HFFc6 (cell line): ENCODE measurements around the gene CTNNA3. TPM values are rescaled to one million over a fixed set of nuclear protein-coding genes. Genes with fewer than 3 reads are reported as not detected.

Experiments
- DNase-seq: peaks from one replicate; pipeline ENCODE4 v3.0.0-alpha.2; 2018
- H3K27ac Mint-ChIP-seq: 2 replicates; pipeline ENCODE4 v1.8.0; 2020; ENCODE audit warnings: mild to moderate bottlenecking, mixed read lengths
- H3K27me3 Mint-ChIP-seq: 2 replicates; pipeline ENCODE4 v1.8.0; 2021; ENCODE audit warnings: mild to moderate bottlenecking, moderate library complexity, mixed read lengths; ENCODE audit not compliant: insufficient read depth
- H3K36me3 Mint-ChIP-seq: 2 replicates; pipeline ENCODE4 v1.8.0; 2021; ENCODE audit warnings: low read depth, mixed read lengths
- H3K4me1 Mint-ChIP-seq: 2 replicates; pipeline ENCODE4 v1.8.0; 2020; ENCODE audit warnings: low read depth, mixed read lengths
- H3K4me3 Mint-ChIP-seq: 2 replicates; pipeline ENCODE4 v1.8.0; 2020; ENCODE audit warnings: mild to moderate bottlenecking, moderate library complexity, mixed read lengths
- H3K9me3 Mint-ChIP-seq: 2 replicates; pipeline ENCODE4 v1.8.0; 2020; ENCODE audit warnings: mild to moderate bottlenecking, mixed read lengths
- microRNA-seq: library from miRNA; unstranded; fragments of <30 nt; microRNA quantifications from one replicate; pipeline ENCODE4, GENCODE V29; 2019
- total RNA-seq, 6 experiments: library from RNA; stranded (reverse); fragmentation: NEBNext Ultra II Directional; extraction: Animal tissue kit (Norgen Biotek cat#: 25700); gene quantifications; 2 replicates in 1 of 6; 3 replicates in 5 of 6; pipeline ENCODE4 v1.2.3, GENCODE V29; 2021
- TF ChIP-seq, protein P1 (sequence below): fragments of 200-600 bp; sonication (generic); IDR thresholded peaks from 2 replicates; pipeline ENCODE4 v1.5.0; 2021; ENCODE audit warnings: antibody characterized with exemption, mild to moderate bottlenecking

Gene CTNNA3
- total RNA-seq, 6 experiments from 2014 or later: not detected

DNA sequence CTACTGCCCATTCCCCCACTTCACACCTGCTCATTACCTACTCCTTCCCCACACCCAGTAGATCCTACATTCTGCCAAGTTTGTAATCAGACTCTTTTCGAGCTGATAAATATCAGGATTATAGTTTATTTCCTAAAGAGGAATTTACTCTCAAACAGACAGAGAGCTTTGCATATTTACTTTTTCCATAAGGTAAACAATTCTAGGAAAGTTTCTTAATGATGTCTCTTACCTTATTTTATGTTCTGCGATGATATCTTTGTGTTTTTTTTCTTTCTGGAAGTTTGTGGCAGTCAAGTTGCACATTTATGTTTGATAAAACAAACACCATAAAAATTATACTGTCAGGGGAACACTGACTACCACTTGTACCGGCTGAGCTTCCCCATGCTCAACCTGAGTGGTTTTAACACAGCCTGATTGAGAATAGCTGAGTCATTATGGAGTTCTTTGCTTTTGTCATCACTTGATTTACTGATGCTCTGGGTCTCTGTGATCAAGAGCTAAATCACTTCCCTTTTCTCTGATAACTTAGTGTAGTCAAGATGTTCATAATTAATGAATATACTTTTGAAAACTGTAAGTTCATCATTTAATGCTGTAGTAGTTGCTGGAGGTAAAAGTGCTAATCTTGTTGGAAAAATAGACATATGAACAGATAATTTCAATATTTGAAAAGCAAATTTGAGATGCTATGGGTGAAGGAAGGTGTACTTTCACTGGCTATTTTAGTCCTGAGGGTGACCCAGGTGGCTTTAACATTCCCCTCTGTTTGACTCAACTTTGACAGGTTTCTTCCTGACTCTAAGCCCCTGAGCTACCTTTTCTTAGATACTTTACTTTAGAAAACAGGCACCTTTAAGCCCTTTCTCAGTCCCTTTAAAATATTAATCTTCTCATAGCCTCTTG is 1804.7 kb downstream of the CTNNA3 start:
- H3K27ac Mint-ChIP-seq: no peak overlapping the region
- no peaks in the 10 kb centered on the region for H3K4me1 Mint-ChIP-seq
- no peak overlapping the region for H3K4me3 Mint-ChIP-seq
- H3K9me3 Mint-ChIP-seq: peaks cover 36% of the 10 kb centered on the region
- H3K36me3 Mint-ChIP-seq: no peaks in the 10 kb centered on the region
- TF ChIP-seq, protein P1, sequence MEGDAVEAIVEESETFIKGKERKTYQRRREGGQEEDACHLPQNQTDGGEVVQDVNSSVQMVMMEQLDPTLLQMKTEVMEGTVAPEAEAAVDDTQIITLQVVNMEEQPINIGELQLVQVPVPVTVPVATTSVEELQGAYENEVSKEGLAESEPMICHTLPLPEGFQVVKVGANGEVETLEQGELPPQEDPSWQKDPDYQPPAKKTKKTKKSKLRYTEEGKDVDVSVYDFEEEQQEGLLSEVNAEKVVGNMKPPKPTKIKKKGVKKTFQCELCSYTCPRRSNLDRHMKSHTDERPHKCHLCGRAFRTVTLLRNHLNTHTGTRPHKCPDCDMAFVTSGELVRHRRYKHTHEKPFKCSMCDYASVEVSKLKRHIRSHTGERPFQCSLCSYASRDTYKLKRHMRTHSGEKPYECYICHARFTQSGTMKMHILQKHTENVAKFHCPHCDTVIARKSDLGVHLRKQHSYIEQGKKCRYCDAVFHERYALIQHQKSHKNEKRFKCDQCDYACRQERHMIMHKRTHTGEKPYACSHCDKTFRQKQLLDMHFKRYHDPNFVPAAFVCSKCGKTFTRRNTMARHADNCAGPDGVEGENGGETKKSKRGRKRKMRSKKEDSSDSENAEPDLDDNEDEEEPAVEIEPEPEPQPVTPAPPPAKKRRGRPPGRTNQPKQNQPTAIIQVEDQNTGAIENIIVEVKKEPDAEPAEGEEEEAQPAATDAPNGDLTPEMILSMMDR: no peak
- H3K27me3 Mint-ChIP-seq: no peaks in the 10 kb centered on the region; the same call in 1 of the 2 replicates
- no peak for DNase-seq

DNA sequence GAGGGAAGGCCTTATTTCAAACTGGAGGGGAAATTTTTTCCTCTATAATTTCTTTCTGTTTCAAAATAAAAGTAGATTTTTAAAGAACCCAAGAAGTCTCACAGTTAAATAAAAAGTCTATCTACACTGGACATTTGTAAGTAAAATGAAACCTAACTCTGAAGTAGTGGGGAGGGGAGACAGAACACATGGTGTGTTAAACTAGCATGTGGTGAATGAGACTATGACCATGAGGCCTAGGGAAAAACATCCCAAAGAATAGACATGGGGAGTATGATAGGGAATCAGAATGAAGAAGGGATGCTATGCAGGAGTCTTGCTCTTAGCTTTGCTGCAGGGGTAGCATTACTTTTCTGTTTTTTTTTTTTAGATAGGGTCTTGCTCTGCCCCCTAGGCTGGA is 1831.5 kb downstream of the CTNNA3 start:
- Mint-ChIP-seq H3K4me1 (no peaks in the 10 kb centered on the region), H3K27ac (no peak overlapping the region), H3K36me3 (no peaks in the 10 kb centered on the region; the same call in 1 of the 2 replicates), H3K4me3 (no peak overlapping the region), H3K9me3 (peaks cover 33% of the 10 kb centered on the region), H3K27me3 (no peaks in the 10 kb centered on the region)
- DNase-seq: no peak
- TF ChIP-seq, protein P1: no peak

DNA sequence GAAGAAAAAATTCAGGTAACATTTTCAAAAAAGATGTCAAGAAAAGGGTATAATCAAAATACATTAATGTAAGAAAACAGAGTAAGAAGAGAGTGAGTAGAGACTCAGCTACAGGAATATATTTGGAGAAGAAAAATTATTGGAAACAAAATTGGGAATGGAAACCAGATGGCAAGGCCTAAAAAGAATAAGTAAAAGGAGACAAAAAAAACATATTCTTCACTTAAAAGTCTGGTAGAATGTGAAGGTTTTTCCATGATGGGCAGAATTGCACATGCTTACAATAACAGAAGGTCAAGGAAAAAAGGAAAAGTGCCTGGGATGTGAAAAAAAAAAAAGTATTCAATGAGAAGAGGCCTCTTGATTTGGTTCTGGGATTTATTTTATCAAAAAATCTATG is 1832.0 kb downstream of the CTNNA3 start:
- DNase-seq: no peak
- peaks cover 33% of the 10 kb centered on the region for H3K9me3 Mint-ChIP-seq
- H3K27me3 Mint-ChIP-seq: no peaks in the 10 kb centered on the region
- H3K4me1 Mint-ChIP-seq: no peaks in the 10 kb centered on the region
- H3K4me3 Mint-ChIP-seq: no peak overlapping the region
- no peak overlapping the region for H3K27ac Mint-ChIP-seq
- TF ChIP-seq, protein P1: no peak
- no peaks in the 10 kb centered on the region; the same call in 1 of the 2 replicates for H3K36me3 Mint-ChIP-seq

Small RNA genes lying within 50 kb of the gene (microRNA-seq; reads per million reads assigned to microRNA genes)
- not detected for gene MIR7151

Other genes starting within 250 kb of the CTNNA3 start
- gene DNAJC12, start 142.0 kb upstream of the CTNNA3 start, total RNA-seq: under 1 TPM in 5 of 6 experiments, not detected in 1; 0.20 to 0.47 (median 0.33) TPM
- 10 to 100 TPM in 5 of 6 experiments, 1 to 10 TPM in 1; 9.8 to 12.9 (median 11.7) TPM for gene SIRT1, start 188.5 kb upstream of the CTNNA3 start, total RNA-seq